ENCODE data around the gene PTX4.

GRCh38 chr16:1537763-1538289 lies 49.1 kb upstream of the PTX4 start:
- TF ChIP-seq CTCF (IDR thresholded peaks at IDR 0.05), result no peak
- no peak for TF ChIP-seq TEAD4 (IDR thresholded peaks at IDR 0.05; ENCODE audit: borderline replicate concordance, insufficient read depth)
- TF ChIP-seq POLR2AphosphoS5 (IDR thresholded peaks at IDR 0.05; ENCODE audit: low read depth, low read length), result no peak
- TF ChIP-seq TCF12 (IDR thresholded peaks at IDR 0.05), result no peak
- TF ChIP-seq REST (IDR thresholded peaks at IDR 0.05; ENCODE audit: low read depth, low read length), result no peak
- TF ChIP-seq TAF1 (IDR thresholded peaks at IDR 0.05; ENCODE audit: borderline replicate concordance, low read depth, low read length), result no peak
- no peak for TF ChIP-seq ELF1 (IDR thresholded peaks at IDR 0.05)
- TF ChIP-seq JUND (IDR thresholded peaks at IDR 0.05), result no peak
- TF ChIP-seq MXI1 (IDR thresholded peaks at IDR 0.05; ENCODE audit: low read depth, low read length), result no peak
- no peak for TF ChIP-seq RAD21 (IDR thresholded peaks at IDR 0.05; ENCODE audit: low read length)
- no peak for TF ChIP-seq IRF3 (IDR thresholded peaks at IDR 0.05; ENCODE audit: low read depth, low read length)
- TF ChIP-seq EZH2phosphoT487 (IDR thresholded peaks at IDR 0.05; ENCODE audit: borderline replicate concordance, low read depth), result no peak
- TF ChIP-seq RCOR1 (IDR thresholded peaks at IDR 0.05; ENCODE audit: low read length), result no peak
- no peak for TF ChIP-seq SIN3A (IDR thresholded peaks at IDR 0.05; ENCODE audit: borderline replicate concordance, low read depth, low read length)
